SU-DHL-6 (cell line): ENCODE measurements around the gene ZNF710.

Experiments
- CTCF ChIP-seq: fragments of 200-600 bp; sonication (generic); IDR thresholded peaks from one replicate; pipeline ENCODE4 v1.5.1; 2017; ENCODE audit warnings: antibody characterized with exemption, mild to moderate bottlenecking, low read length, moderate library complexity; ENCODE audit not compliant: insufficient read depth, poor library complexity, severe bottlenecking
- EZH2phosphoT487 ChIP-seq: fragments of 200-600 bp; sonication (generic), shearing (Covaris generic); conservative IDR thresholded peaks from 2 replicates; pipeline ENCODE4 v1.6.1; 2018; ENCODE audit warnings: mild to moderate bottlenecking, antibody characterized with exemption, low read length, moderate library complexity, mixed read lengths

GRCh38 chr15:90067953-90068606, 67.0 kb downstream of the ZNF710 start:
- TF ChIP-seq CTCF (no peak), EZH2phosphoT487 (no peak)
